Left ventricle myocardium inferior (tissue), 1 donor: Measurements from ENCODE around the gene GBP5. TPM values are rescaled to one million over a fixed set of nuclear protein-coding genes. Genes with fewer than 3 reads are reported as not detected.

Source experiments
- DNase-seq: peaks from one replicate; pipeline ENCODE4 v3.0.0-alpha.2; 2020
- H3K27ac ChIP-seq: fragments of 200-600 bp; replicated peaks from 2 replicates; pipeline ENCODE4 v1.8.0; 2021
- H3K27me3 ChIP-seq: fragments of 200-600 bp; 2 replicates; pipeline ENCODE4 v1.8.0; 2021; ENCODE audit warnings: low read depth
- H3K36me3 ChIP-seq: fragments of 200-600 bp; 2 replicates; pipeline ENCODE4 v1.8.0; 2021
- H3K4me1 ChIP-seq: fragments of 200-600 bp; 2 replicates; pipeline ENCODE4 v1.8.0; 2021
- H3K4me3 ChIP-seq: fragments of 200-600 bp; 2 replicates; pipeline ENCODE4 v1.8.0; 2021; ENCODE audit warnings: mild to moderate bottlenecking, moderate library complexity
- H3K9me3 ChIP-seq: fragments of 200-600 bp; replicated peaks from 2 replicates; pipeline ENCODE4 v1.8.0; 2021
- CTCF ChIP-seq: fragments of 200-600 bp; IDR thresholded peaks from 2 replicates; pipeline ENCODE4 v1.8.0; 2021; ENCODE audit warnings: antibody characterized with exemption, mild to moderate bottlenecking, borderline replicate concordance
- intact Hi-C: fragments of 100-400 bp; cut with micrococcal nuclease; formaldehyde crosslinking; loops from one replicate; pipeline ENCODE4 v1.11.0; 2022
- total RNA-seq: library from RNA; stranded (reverse); fragmentation: NEBNext Ultra II Directional; extraction: Animal tissue kit (Norgen Biotek cat#: 25700); gene quantifications from one replicate; pipeline ENCODE4 v1.2.1, GENCODE V29; 2021
- donor health status: DM: no; HTN: yes; CAD: no; lungs with severe emphysema.

GBP5 gene
- total RNA-seq, 1 donor from 2014 or later = 0.44 TPM

- intact Hi-C loops = no loop called here
- Histone ChIP-seq H3K9me3 (peaks cover 5% of the 10 kb centered on the region), H3K36me3 (no peaks in the 10 kb centered on the region), H3K27me3 (no peaks in the 10 kb centered on the region), H3K27ac (no peak overlapping the region), H3K4me3 (no peak overlapping the region), H3K4me1 (peaks cover 9% of the 10 kb centered on the region)
- DNase-seq = no peak
- peak; percentile 58 for TF ChIP-seq CTCF
These were observed 4.0 kb upstream of the GBP5 start for GRCh38 chr1:89276690-89277089.

- Histone ChIP-seq H3K4me1 (peaks cover 9% of the 10 kb centered on the region), H3K36me3 (no peaks in the 10 kb centered on the region), H3K4me3 (no peak overlapping the region), H3K9me3 (peaks cover 5% of the 10 kb centered on the region), H3K27me3 (no peaks in the 10 kb centered on the region), H3K27ac (peak overlapping the region; percentile 48)
- no peak for DNase-seq
- intact Hi-C loops = no loop called here
- no peak for TF ChIP-seq CTCF
These were observed 1.8 kb upstream of the GBP5 start for GRCh38 chr1:89274411-89274857.

- H3K4me3 ChIP-seq = no peak overlapping the region
- intact Hi-C loops = no loop called here
- no peak for TF ChIP-seq CTCF
- H3K36me3 ChIP-seq = no peaks in the 10 kb centered on the region
- H3K9me3 ChIP-seq = peaks cover 5% of the 10 kb centered on the region
- H3K27me3 ChIP-seq = no peaks in the 10 kb centered on the region
- peaks cover 9% of the 10 kb centered on the region for H3K4me1 ChIP-seq
- no peak overlapping the region for H3K27ac ChIP-seq
- DNase-seq = no peak
These were observed 691 bp upstream of the GBP5 start for GRCh38 chr1:89273324-89273778.

GRCh38 chr1:89271341-89272015 is 1.2 kb downstream of the GBP5 start:
- Histone ChIP-seq H3K4me3 (no peak overlapping the region), H3K27me3 (no peaks in the 10 kb centered on the region), H3K9me3 (peaks cover 5% of the 10 kb centered on the region), H3K4me1 (peaks cover 9% of the 10 kb centered on the region), H3K27ac (no peak overlapping the region), H3K36me3 (no peaks in the 10 kb centered on the region)
- no peak for DNase-seq
- intact Hi-C loops = no loop called here
- TF ChIP-seq CTCF = no peak

GRCh38 chr1:89270423-89270822 is 2.2 kb downstream of the GBP5 start:
- Histone ChIP-seq H3K36me3 (no peaks in the 10 kb centered on the region), H3K4me1 (peaks cover 9% of the 10 kb centered on the region), H3K4me3 (no peak overlapping the region), H3K9me3 (peaks cover 5% of the 10 kb centered on the region), H3K27ac (no peak overlapping the region), H3K27me3 (no peaks in the 10 kb centered on the region)
- no peak for DNase-seq
- intact Hi-C loops = no loop called here
- no peak for TF ChIP-seq CTCF
